HepG2 (cell line): ENCODE data around the gene PHF21B. TPM values are rescaled to one million over a fixed set of nuclear protein-coding genes. Genes with fewer than 3 reads are reported as not detected.

Experiments used
- ATF3 ChIP-seq: sonication (generic); formaldehyde crosslinking; IDR thresholded peaks from 2 replicates; pipeline ENCODE4 v1.4.0; 2020; ENCODE audit warnings: missing genetic modification reagents
- HBP1 ChIP-seq: IDR thresholded peaks from 2 replicates; pipeline ENCODE4 v1.6.1; 2016; ENCODE audit warnings: low read depth, control low read depth
- MAZ ChIP-seq, 2 experiments: sonication (generic) in 1 of 2; formaldehyde crosslinking in 1 of 2; IDR thresholded peaks; 2 replicates each; pipeline versions ENCODE4 v1.5.0 to v1.6.1; 2012 to 2020; ENCODE audit warnings: low read depth in 2 of 2, mild to moderate bottlenecking in 2 of 2, borderline replicate concordance in 1 of 2, improper control_type of control experiment in 1 of 2, low read length in 1 of 2, missing genetic modification reagents in 1 of 2, moderate library complexity in 1 of 2
- RBM39 ChIP-seq: fragments of 200-400 bp; formaldehyde crosslinking; IDR thresholded peaks from one replicate; pipeline ENCODE4 v1.6.1; 2018; ENCODE audit warnings: antibody characterized with exemption, mild to moderate bottlenecking, low read depth, low read length; ENCODE audit not compliant: poor library complexity, severe bottlenecking
- ZBTB40 ChIP-seq, 2 experiments: fragments of 450-650 bp in 1 of 2; sonication (generic) in 1 of 2; formaldehyde crosslinking in 1 of 2; IDR thresholded peaks; 2 replicates each; pipeline versions ENCODE4 v1.6.1 to v1.8.0; 2016 to 2022; ENCODE audit warnings: antibody characterized with exemption in 1 of 2, mild to moderate bottlenecking in 1 of 2, missing genetic modification reagents in 1 of 2
- ZNF703 ChIP-seq: sonication (generic); formaldehyde crosslinking; IDR thresholded peaks from 2 replicates; pipeline ENCODE4 v1.5.1; 2020; ENCODE audit warnings: missing genetic modification reagents, mild to moderate bottlenecking, moderate library complexity, borderline replicate concordance
- polyA plus RNA-seq, 8 experiments: library from polyadenylated mRNA; depleted of rRNA in 3 of 8; stranded (reverse) in 7 of 8; unstranded in 1 of 8; fragments of >200 nt; fragmentation: Illumina TruSeq in 4 of 8; extraction: Trizol in 4 of 8; gene quantifications; 2 replicates each; pipeline versions ENCODE4 v1.2.1 to v1.2.3, GENCODE V29; 2011 to 2016; ENCODE audit warnings: low read depth in 4 of 8, missing spikeins in 1 of 8, mixed read lengths in 1 of 8; ENCODE audit not compliant: insufficient read depth in 1 of 8
- total RNA-seq, 5 experiments: library from RNA; depleted of rRNA; stranded (reverse); fragments of >200 nt; fragmentation: Illumina TruSeq; extraction: Trizol; gene quantifications; 2 replicates each; pipeline ENCODE4 v1.2.3, GENCODE V29; 2016; ENCODE audit warnings: low read depth in 1 of 5

The PHF21B gene
- total and polyA plus RNA-seq, 2 of the 13 experiments (the other 11 are each of a cell fraction or from before 2014, with no cell fraction given), result not detected

GRCh38 chr22:44927463-44928135 lies 82.2 kb downstream of the PHF21B start (continued):
- TF ChIP-seq ZBTB40 (IDR thresholded peaks at IDR 0.05) (no peak), ZBTB40 (CRISPR knock-in tag; IDR thresholded peaks at IDR 0.05) (no peak), MAZ (IDR thresholded peaks at IDR 0.05; ENCODE audit: borderline replicate concordance, low read depth, low read length) (no peak), MAZ (CRISPR knock-in tag; IDR thresholded peaks at IDR 0.05; ENCODE audit: low read depth) (no peak), HBP1 (CRISPR knock-in tag) (no peak), ZNF703 (CRISPR knock-in tag) (no peak), RBM39 (no peak), ATF3 (CRISPR knock-in tag) (no peak)
- TF ChIP-seq, all 625 proteins: peak for 0
